Spleen (tissue), 11 donors: Measurements from ENCODE around the gene UBR4. TPM values are rescaled to one million over a fixed set of nuclear protein-coding genes. Genes with fewer than 3 reads are reported as not detected.

Experiments
- DNase-seq: peaks from one replicate; pipeline ENCODE4 v3.0.0-alpha.2; 2020
- H3K27ac ChIP-seq, 8 donors: fragments of 200-600 bp; sonication (generic) in 7 of 8; 1 replicate in 4 of 8; 2 replicates in 4 of 8; pipeline versions ENCODE4 v1.5.0 to v1.8.0; 2016 to 2021; ENCODE audit warnings: inconsistent platforms in 4 of 8, mild to moderate bottlenecking in 4 of 8, moderate library complexity in 1 of 8
- H3K27me3 ChIP-seq, 7 donors: fragments of 200-600 bp; sonication (generic) in 6 of 7; replicated peaks in 1 of 7; 1 replicate in 4 of 7; 2 replicates in 3 of 7; pipeline versions ENCODE4 v1.5.0 to v1.8.0; 2016 to 2021; ENCODE audit warnings: inconsistent platforms in 3 of 7, mild to moderate bottlenecking in 1 of 7
- H3K36me3 ChIP-seq, 6 donors: fragments of 200-600 bp; sonication (generic) in 5 of 6; 1 replicate in 4 of 6; 2 replicates in 2 of 6; pipeline versions ENCODE4 v1.5.0 to v1.8.0; 2016 to 2021; ENCODE audit warnings: inconsistent platforms in 2 of 6
- H3K4me1 ChIP-seq, 6 donors: fragments of 200-600 bp; sonication (generic) in 5 of 6; 1 replicate in 3 of 6; 2 replicates in 3 of 6; pipeline versions ENCODE4 v1.5.0 to v1.8.0; 2016 to 2021; ENCODE audit warnings: inconsistent platforms in 3 of 6
- H3K4me3 ChIP-seq, 8 donors: fragments of 200-600 bp; sonication (generic) in 7 of 8; 1 replicate in 4 of 8; 2 replicates in 4 of 8; pipeline versions ENCODE4 v1.5.0 to v1.8.0; 2016 to 2021; ENCODE audit warnings: inconsistent platforms in 4 of 8, mild to moderate bottlenecking in 4 of 8, moderate library complexity in 2 of 8
- H3K9me3 ChIP-seq, 8 donors: fragments of 200-600 bp; sonication (generic) in 7 of 8; 1 replicate in 4 of 8; 2 replicates in 4 of 8; pipeline versions ENCODE4 v1.5.0 to v1.8.0; 2016 to 2021; ENCODE audit warnings: inconsistent platforms in 4 of 8
- CTCF ChIP-seq, 11 experiments: fragments of 200-600 bp in 7 of 11; fragments of 450-650 bp in 4 of 11; sonication (generic) in 4 of 11; IDR thresholded peaks in 8 of 11; conservative IDR thresholded peaks in 3 of 11; 1 replicate in 7 of 11; 2 replicates in 4 of 11; pipeline versions ENCODE4 v1.4.0 to v1.8.0; 2016 to 2021; ENCODE audit warnings: antibody characterized with exemption in 11 of 11, inconsistent platforms in 4 of 11, mild to moderate bottlenecking in 1 of 11
- POLR2A ChIP-seq, 3 donors: fragments of 450-650 bp; IDR thresholded peaks; one replicate each; pipeline ENCODE4 v1.5.1; 2017; ENCODE audit warnings: antibody characterized with exemption in 3 of 3, mild to moderate bottlenecking in 1 of 3
- POLR2AphosphoS5 ChIP-seq, 3 donors: sonication (generic); formaldehyde crosslinking; IDR thresholded peaks; one replicate each; pipeline ENCODE4 v1.5.1; 2017; ENCODE audit warnings: antibody characterized with exemption in 3 of 3
- WGBS, 5 donors: extraction: QIAGEN DNeasy Blood & Tissue Kit in 3 of 5; methylation state at CpG; one replicate each; pipeline versions ENCODE4 v1.1.5 to v1.1.7; 2013 to 2018; 5-methylcytosine and 5-hydroxymethylcytosine counted together
- intact Hi-C: fragments of 100-400 bp; cut with DNase I; formaldehyde crosslinking; loops from one replicate; pipeline ENCODE4 v1.15.0; 2023; ENCODE audit warnings: low total_unique reads
- polyA plus RNA-seq, 3 donors: library from polyadenylated mRNA; stranded (reverse); fragments of 200-250 nt; gene quantifications; one replicate each; pipeline ENCODE4 v1.2.1, GENCODE V29; 2013
- total RNA-seq, 7 donors: library from RNA; depleted of rRNA in 3 of 7; stranded (reverse); fragments of >200 nt in 3 of 7; fragmentation: NEBNext Ultra II Directional in 4 of 7; extraction: Animal tissue kit (Norgen Biotek cat#: 25700) in 4 of 7; gene quantifications; one replicate each; pipeline versions ENCODE4 v1.1.0 to v1.2.1, GENCODE V29; 2016 to 2021
- donor health status: healthy with polysubstance abuse.
- donor health status: DM: no; HTN: no; CAD: no; lungs with moderate emphysema.
- donor health status: DM: no; HTN: no; CAD: no.
- donor health status: Bipolar disorder and iron deficiency.
- donor health status: healthy.
- donor health status: DM: no; HTN: no; CAD: no.
- donor health status: DM: yes; HTN: yes; CAD: no.

UBR4 gene
- total and polyA plus RNA-seq, 10 donors: 72.5 to 184 (median 149) TPM

DNA sequence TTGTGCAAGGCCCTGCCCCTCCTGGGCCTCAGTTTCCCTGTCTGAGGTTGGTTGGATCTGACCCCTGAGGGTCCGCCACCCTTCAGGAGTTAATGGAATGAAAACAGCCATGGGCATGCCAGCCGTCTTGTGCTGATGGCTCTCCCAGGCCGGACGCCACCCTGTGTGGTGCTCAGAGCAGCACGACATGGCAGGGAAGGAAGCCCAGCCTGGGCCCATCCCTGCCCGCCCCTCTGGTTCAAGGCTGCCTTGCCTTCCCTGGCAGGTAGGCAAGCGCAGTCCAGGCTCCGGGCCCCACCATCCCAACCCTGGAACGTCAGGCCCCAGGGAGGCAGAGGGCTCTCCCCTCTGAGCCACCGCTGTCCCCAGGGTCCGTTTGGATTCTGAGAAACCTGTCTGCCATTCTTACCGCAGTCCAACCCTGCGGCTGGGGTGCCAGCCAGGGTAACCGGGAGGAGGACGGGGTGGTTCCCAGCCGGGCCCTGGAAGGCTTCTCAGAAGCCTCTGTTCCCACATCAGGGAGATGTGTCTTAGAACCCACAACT, 145.1 kb downstream of the UBR4 start:
- no peaks in the 10 kb centered on the region for H3K36me3 ChIP-seq
- no peak for TF ChIP-seq CTCF (IDR thresholded peaks at IDR 0.05 in 8 of 11, conservative IDR thresholded peaks at IDR 0.05 in 3 of 11)
- TF ChIP-seq POLR2AphosphoS5 (IDR thresholded peaks at IDR 0.05): no peak
- TF ChIP-seq POLR2A (IDR thresholded peaks at IDR 0.05): no peak
- no peak overlapping the region for H3K4me3 ChIP-seq
- DNase-seq: no peak
- intact Hi-C loops: no loop called here
- WGBS, 5 donors: 89 to 96% (median 93%) methylated on average over 5 to 16 of the region's 16 CpGs
- no peak overlapping the region for H3K27ac ChIP-seq
- peaks cover 0 to 21% (median 10%) of the 10 kb centered on the region in 6 donors for H3K4me1 ChIP-seq
- peaks cover 0 to 4% (median 0%) of the 10 kb centered on the region in 7 donors for H3K27me3 ChIP-seq
- no peaks in the 10 kb centered on the region for H3K9me3 ChIP-seq

- TF ChIP-seq POLR2AphosphoS5 (IDR thresholded peaks at IDR 0.05): no peak
- TF ChIP-seq CTCF (IDR thresholded peaks at IDR 0.05 in 8 of 11, conservative IDR thresholded peaks at IDR 0.05 in 3 of 11): no peak
- no peak for TF ChIP-seq POLR2A (IDR thresholded peaks at IDR 0.05)
- peaks cover 0 to 7% (median 0%) of the 10 kb centered on the region in 7 donors for H3K27me3 ChIP-seq
- WGBS, 5 donors: 83 to 93% (median 89%) methylated on average over 10 to 12 of the region's 12 CpGs
Measured at GRCh38 chr1:19063122-19063521, 146.9 kb downstream of the UBR4 start.

GRCh38 chr1:19062258-19063029, 147.6 kb downstream of the UBR4 start:
- TF ChIP-seq CTCF (IDR thresholded peaks at IDR 0.05 in 8 of 11, conservative IDR thresholded peaks at IDR 0.05 in 3 of 11): no peak
- TF ChIP-seq POLR2A (IDR thresholded peaks at IDR 0.05): no peak
- TF ChIP-seq POLR2AphosphoS5 (IDR thresholded peaks at IDR 0.05): no peak
- intact Hi-C loops: no loop called here
- Histone ChIP-seq H3K27ac (no peak overlapping the region), H3K9me3 (no peaks in the 10 kb centered on the region), H3K4me3 (no peak overlapping the region), H3K27me3 (peaks cover 0 to 13% (median 0%) of the 10 kb centered on the region in 7 donors), H3K36me3 (no peaks in the 10 kb centered on the region), H3K4me1 (peaks cover 0 to 4% (median 0%) of the 10 kb centered on the region in 6 donors)
- WGBS, 5 donors: 76 to 93% (median 81%) methylated on average over 7 to 8 of the region's 8 CpGs
- DNase-seq: no peak

More at GRCh38 chr1:19063122-19063521, 146.9 kb downstream of the UBR4 start:
- DNase-seq: no peak
- no peak overlapping the region for H3K27ac ChIP-seq
- H3K9me3 ChIP-seq: no peaks in the 10 kb centered on the region
- intact Hi-C loops: no loop called here
- H3K4me3 ChIP-seq: no peak overlapping the region
- peaks cover 0 to 10% (median 2%) of the 10 kb centered on the region in 6 donors for H3K4me1 ChIP-seq
- no peaks in the 10 kb centered on the region for H3K36me3 ChIP-seq

GRCh38 chr1:19061798-19062197, 148.3 kb downstream of the UBR4 start:
- TF ChIP-seq POLR2A (IDR thresholded peaks at IDR 0.05) (no peak), POLR2AphosphoS5 (IDR thresholded peaks at IDR 0.05) (no peak), CTCF (IDR thresholded peaks at IDR 0.05 in 8 of 11, conservative IDR thresholded peaks at IDR 0.05 in 3 of 11) (no peak)
- WGBS, 5 donors: 85 to 91% (median 88%) methylated on average over 2 of the region's 2 CpGs
- intact Hi-C loops: no loop called here
- H3K9me3 ChIP-seq: no peaks in the 10 kb centered on the region
- no peak overlapping the region for H3K27ac ChIP-seq
- no peaks in the 10 kb centered on the region for H3K36me3 ChIP-seq
- H3K27me3 ChIP-seq: peaks cover 0 to 19% (median 0%) of the 10 kb centered on the region in 7 donors
- no peak overlapping the region for H3K4me3 ChIP-seq
- no peaks in the 10 kb centered on the region for H3K4me1 ChIP-seq
- no peak for DNase-seq
